EL (cell line): ENCODE data around the gene RAB23.

Experiments used
- DNase-seq: peaks from one replicate; pipeline ENCODE4 v3.0.0-alpha.2; 2016

Gene RAB23

DNA sequence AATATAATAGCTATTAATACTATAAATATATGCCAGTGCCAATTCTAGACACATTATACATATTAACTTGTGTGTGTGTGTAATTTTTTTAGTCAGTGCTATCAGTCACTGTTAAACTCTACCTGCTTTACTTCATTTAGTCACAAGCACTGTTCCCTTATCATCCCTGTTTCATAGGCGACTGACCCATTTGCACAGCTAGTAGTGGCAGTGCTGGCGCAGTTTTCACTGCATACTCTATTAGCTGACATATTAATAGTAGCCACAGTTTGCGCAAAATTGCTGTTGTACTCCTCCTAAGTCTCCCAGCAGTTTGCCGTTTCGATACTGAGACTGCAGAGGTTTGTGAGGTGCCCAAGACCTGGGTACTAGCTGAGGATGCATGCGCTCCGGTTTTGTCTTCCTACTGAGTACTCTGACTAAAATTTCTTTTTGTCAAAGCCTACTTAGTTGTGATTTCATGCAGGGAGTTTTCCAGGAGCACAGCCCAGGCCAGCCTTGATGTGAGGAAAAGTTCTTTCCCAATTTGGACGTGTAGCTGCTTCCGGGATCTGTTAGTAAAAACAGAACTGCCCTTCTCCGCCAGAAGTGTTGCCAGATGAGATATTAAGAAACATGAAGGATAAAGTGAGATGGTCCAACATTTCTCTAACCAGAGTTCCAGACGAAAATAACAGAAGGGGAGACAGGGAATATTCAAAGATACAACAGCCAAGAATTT is 44.4 kb downstream of the RAB23 start:
- no peak for DNase-seq

DNA sequence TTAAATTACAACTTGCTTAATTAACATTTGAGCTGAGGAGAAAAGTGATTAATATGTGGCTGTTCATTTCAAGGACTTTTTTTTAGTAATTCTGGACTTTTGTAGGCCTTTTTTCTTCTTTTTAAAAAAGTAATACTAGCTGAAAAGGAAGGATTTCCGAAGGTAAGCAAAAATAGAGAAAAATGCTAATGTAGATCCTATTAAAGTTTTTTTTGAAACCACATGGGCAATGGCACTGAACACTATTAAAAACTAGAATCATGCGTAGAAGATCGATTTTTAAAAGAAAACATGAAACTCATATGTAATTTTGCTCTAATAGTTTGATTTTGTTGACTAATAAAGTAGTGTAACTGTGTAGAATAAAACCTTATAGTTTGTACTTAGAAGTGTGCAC is 47.6 kb downstream of the RAB23 start:
- DNase-seq = no peak

DNA sequence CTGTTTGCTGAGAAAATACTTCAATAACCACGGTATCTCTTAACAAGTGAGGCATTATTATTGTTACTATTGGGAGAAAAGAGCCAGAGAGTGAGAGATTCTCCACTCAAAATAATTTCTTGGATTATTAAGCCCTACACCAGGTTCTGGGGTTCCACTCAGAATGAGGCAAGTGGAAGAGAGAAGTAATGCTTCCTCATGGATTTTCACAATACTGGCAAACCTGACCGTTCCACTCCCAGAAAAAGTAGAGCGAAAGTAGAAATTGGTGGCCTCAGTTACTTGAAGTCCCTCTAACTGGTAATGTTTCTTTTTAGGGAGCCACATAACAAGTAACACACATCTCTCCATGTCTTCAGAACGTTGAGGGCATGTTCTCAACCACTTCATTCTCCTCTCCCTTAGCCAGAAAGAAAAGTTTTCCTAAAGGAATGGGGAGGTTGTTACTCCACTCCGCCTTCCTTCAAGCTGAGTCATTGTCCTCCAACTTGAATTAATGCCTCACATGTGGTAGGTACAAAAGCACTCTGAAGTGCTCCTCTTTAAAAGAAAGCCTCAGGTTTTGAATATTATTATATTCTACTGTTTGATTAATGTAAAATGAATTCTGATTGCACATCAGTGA is 48.1 kb downstream of the RAB23 start:
- DNase-seq = peak; percentile 87

DNA sequence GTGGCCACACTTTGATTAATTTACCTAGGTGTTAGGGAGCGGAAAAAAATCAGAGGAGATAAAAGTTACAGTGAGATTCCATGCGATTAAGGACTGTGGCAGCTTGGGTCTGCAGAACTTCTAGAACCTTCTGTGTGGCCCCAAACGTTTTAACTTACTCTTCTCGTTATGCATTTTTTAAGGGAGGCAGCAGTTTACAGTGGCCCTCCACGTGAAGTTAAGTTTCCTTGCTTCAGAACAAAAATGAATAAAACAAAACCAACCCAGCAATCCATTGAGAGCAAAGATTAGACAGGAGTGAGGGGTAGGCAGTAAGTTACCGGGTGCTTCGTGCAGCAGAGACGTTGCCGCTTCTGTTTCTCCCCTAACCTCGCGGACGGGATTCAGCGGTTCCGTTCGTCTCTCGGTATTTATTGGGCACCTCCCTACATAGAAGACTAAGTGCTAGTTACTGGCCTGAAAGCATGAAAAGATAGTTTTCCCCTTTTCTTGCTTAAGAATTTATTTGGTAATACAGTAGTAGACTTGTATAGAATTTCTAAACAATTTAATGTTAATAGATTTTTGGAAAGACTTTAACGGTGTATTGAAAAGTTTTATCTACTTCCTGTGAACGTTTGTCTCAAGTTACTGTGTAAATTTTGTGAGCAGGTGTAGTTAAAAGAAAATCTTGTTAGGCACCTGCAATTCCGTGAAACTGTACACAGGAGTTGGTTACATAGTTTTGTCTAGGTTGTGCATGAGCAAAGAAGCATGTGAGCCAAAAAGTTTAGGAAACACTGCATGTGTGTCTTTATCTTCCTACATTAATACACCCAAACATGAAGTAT is 48.8 kb downstream of the RAB23 start:
- peak; percentile 54 for DNase-seq

DNA sequence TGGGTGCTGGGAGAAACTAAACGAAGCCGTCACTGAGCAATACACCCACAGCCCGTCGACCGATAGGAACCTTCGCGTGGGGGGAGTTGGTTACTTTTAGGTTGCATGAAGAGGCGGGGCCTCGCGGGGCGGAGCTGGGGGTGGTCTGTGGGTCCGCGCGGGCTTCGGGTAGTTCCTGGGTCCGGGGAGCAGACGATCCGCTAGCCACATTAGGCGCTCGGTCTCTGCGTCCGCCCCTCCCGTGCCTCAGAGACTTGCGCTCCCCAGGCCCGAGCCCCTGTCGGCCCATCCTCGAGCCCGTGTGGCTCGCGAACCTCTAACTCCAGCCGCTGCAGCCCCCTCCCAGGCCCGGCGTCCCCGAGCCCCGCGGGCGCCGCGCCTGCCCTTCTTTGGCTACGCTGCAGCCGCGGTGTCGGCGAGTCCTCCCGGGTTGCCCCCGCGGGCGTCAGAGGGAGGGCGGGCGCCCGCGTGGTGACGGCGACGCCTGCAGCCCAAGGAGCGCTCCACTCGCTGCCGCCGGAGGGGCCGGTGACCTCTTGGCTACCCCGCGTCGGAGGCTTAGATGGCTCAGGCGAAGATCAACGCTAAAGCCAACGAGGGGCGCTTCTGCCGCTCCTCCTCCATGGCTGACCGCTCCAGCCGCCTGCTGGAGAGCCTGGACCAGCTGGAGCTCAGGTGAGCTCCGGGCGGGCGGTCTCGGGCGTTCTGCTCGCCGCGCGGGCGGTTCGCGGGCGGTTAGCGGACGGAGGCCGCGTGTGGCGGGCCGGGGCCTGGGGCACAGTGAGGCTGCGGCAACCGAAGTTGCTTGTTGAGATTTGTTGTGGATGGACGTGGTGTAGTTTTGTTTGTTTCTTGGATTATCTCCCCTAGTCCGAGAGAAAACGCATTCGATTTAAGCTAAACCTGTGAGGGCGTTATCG is 49.7 kb downstream of the RAB23 start, which contains the start of gene BAG2:
BAG2 (plus strand) TSS at position 191 of the 920 bp plus-strand sequence; CDS start at position 563, 372 bp downstream.
- peak; percentile 94 for DNase-seq

DNA sequence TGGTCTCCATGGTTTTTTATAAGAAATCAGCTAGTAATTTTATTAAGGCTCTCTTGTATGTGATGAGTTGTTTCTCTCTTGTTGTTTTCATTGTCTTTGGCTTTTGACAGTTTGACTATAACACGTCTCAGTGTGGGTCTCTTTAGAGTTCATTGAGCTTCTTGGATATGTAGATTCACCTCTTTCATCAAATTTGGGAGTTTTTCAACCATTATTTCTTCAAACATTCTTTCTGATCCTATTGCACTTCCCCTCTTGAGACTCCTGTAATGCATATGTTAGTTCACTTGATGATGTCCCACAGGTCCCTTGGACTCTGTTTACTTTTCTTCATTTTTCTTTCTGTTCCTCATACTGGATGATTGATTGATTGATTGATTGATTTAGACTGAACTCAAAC is 57.0 kb downstream of the RAB23 start:
- no peak for DNase-seq

DNA sequence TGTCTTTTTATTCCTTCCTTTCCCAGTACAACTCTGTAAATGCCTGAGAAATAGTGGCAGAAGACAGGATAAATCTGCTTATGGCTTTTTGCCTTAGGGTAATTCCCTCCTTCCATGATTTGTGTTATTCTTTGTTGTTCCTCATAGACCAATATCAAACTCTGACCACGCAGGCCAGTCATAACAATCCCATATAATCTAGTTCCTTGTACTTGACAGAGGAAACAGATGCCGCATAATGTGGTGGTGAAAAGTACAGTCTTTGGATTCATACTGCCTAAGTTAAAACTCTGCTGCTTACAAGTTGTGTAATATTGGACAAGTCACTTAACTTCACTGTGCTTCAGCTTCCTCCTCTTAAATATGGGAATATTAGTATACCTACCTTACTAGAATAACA is 58.2 kb downstream of the RAB23 start:
- DNase-seq = no peak

DNA sequence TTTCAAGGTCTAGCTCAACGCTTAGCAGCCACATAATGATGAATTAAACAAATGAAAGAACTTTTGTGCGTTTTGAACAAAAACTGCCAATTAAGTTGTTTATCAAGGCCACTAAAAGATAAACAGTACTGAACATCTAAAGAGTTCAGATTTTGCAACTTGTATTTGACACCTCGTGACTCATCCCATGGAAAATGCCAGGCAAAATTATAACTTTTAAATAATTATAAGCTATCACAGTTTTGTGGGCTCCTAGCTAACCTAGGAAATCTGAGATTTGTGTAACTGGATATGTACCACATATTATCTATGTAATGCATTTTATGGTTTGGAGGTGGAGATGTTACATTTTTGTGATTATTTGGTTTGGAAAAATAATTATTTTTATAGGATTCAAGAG is 59.6 kb downstream of the RAB23 start:
- DNase-seq = no peak

DNA sequence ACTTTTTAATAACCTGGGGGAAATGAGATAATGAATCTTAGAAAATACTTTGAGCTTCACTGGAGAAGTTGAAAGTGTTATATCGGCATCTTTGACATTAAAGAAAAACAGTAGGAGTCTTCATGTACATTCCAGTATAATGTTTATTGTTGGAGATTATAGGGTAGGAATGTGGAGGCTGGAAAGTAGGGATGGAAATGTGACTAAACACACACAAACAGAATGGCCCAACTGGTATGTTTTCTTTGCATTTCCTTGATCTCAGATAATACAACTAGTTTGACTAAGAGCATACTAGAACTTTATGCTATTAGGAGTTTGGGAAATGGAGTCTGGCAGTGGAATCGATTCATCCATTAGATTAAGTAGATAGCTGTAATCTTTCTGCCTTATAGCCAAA is 60.1 kb downstream of the RAB23 start:
- peak; percentile 34 for DNase-seq

DNA sequence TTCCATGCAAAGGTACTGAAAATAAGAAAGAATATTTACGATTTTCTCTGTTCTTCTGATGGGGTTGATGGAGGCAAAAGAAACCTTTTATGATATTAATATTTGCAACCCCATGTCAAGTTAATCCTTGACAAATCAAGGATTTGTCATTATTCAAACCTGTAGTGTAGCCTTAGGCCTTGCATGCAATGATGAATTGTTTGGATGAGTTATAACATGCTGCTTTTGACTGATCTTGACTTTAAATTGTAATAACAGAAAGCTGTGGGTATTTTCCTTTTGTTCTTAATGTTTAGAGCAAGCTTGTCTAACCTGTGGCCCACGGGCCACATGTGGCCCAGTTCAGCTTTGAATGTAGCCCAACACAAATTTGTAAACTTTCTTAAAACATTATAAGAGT is 63.0 kb downstream of the RAB23 start:
- no peak for DNase-seq

DNA sequence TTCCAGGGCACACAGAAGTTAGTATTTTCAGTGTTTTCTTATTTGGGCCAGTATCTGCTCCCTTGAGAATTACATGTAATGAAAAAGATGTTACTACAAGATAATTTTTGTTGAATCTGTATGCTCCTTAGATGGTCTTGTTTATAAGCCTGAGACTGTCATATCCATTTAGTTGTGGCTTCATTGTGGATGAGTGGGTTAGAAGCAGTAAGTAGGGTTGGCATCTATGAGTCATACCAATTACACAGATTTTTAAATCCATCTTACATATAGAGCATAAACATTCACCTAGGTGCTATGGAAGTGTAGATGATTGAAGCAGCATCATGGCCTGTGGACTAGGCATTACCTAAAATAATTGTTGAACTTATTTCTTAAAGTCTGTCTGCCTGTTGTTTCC is 63.4 kb downstream of the RAB23 start:
- DNase-seq = peak; percentile 52

DNA sequence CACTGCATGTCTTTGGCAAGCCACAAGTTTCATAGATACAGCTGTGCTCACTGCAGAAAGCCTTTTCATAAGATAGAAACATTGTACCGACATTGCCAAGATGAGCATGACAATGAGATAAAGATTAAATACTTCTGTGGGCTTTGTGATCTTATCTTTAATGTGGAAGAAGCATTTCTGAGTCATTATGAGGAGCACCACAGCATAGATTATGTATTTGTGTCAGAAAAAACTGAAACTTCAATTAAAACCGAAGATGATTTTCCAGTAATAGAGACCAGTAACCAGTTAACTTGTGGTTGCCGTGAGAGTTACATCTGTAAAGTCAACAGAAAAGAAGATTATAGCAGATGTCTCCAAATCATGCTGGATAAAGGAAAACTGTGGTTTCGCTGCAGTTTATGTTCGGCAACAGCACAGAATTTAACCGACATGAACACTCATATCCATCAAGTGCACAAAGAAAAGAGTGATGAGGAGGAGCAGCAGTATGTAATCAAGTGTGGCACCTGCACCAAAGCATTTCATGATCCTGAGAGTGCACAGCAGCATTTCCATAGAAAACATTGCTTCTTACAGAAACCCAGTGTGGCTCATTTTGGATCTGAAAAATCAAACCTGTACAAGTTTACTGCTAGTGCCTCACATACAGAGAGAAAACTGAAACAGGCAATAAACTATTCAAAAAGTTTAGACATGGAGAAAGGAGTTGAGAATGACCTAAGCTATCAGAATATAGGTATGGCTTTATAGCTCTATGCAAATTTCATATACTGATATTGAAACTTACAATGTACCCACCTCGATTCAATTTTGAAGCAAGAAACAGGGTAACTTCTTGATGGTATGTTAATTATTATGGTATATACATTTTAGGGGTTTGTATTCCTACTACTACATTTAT is 73.9 kb downstream of the RAB23 start:
- DNase-seq = no peak

DNA sequence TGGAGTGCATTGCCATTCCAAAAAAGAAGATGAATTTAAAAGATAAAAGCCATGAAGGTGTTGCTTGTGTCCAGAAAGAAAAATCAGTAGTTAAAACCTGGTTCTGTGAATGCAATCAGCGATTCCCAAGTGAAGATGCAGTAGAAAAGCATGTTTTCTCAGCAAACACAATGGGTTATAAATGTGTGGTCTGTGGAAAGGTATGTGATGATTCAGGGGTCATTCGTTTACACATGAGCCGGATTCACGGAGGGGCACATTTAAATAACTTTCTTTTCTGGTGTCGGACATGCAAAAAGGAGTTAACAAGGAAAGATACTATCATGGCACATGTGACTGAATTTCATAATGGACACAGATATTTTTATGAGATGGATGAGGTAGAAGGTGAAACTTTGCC is 74.7 kb downstream of the RAB23 start:
- DNase-seq = no peak

DNA sequence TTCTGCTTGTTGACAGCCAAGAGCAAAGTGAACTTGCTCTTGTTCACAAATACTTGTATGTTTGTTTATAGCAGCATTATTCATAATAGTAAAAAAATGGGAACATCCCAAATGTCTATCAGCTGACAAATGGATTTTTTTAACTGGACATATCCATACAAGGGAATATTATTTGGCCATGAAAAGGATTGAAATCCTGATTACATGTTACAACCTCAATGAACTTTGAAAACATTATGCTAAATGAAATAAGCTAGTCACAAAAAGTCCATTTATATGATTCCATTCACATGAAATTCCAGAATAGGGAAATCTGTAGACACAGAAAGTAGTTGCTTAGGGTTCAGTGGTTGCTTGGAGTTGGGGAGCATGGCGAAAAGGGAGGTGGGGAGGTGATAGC is 78.4 kb downstream of the RAB23 start:
- no peak for DNase-seq

DNA sequence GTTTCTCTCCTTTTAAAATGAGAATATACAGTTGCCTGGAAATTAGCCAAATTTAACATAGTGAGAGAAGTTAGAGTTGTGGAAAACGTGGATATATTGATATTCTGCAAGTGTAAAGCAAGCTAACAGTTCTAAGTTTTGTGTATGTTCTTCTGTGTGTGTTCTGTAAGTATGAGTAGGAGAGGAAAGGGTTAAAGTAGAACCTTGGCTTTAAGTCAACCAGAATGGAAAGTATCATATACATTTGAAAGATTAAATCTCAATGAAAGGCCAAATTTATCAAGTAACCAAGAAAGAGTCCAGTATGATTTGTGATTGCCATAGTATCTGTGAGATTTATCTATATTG is 80.0 kb downstream of the RAB23 start:
- DNase-seq = no peak

DNA sequence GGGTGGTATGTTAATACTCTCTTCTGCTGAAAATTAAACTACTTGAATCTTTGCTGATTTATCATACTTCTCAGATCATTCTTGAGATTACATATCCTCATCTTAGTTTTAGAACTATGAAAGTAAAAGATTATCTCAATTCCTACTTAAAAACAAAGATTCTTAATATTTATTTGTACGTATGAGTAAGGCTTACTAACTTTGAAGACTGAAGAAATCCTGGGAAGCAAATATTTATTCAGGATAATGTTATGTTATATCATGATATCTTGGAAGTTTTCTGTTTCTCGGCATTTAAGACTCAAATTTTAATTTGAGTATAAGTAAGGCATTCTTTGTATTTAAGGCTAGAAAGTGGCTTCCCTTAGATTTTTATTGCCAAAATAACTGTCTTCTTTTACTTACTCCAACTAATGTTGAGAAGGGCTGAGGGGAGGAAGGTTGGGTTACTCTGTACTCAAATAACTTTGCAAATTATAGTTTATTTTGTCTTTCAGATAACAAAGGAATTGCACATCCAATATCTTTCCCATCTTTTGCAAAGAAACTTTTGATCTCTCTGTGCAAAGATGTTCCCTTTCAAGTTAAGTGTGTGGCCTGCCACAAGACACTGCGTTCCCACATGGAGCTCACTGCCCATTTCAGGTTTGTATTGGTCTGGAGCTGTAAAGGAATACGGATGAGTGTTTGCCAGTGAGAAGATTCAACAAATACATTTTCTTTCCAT is 80.5 kb downstream of the RAB23 start:
- DNase-seq = no peak

DNA sequence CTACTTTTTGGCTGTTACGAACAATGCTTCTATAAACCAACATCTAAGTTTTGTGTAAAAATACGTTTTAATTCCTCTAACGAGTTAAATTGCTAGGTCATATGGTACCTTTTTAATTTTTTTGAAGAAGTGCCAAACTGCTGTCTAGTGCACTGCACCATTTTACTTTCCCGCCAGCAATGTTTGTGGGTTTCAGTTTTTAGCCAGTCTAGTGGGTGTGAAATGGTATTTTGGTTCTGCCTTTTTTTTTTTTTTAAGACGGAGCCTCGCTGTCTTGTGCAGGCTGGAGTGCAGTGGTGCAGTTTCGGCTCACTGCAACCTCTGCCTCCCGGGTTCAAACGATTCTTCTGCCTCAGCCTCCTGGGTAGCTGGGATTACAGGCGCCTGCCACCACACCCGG is 84.1 kb downstream of the RAB23 start:
- DNase-seq = no peak

DNA sequence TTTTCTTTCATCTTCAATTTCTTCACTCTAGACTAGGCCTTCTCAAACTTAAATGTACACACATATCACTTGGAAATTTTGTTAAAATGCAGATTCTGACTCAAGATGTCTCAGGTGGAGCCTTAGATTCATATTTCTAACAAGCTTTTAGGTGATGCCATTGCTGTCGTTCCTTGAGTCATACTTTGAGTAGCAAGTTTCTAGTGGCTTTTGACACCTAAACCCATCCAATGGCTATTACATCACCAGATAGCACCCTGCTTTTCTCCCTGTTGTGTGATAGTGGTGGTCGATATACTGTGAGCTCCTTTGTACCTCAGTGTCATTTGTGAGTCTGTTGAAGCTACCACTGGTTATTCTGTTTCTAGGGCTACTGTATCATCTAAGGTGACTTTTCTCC is 84.8 kb downstream of the RAB23 start:
- DNase-seq = no peak
